ENCODE measurements around the gene ALK.

ALK gene

DNA sequence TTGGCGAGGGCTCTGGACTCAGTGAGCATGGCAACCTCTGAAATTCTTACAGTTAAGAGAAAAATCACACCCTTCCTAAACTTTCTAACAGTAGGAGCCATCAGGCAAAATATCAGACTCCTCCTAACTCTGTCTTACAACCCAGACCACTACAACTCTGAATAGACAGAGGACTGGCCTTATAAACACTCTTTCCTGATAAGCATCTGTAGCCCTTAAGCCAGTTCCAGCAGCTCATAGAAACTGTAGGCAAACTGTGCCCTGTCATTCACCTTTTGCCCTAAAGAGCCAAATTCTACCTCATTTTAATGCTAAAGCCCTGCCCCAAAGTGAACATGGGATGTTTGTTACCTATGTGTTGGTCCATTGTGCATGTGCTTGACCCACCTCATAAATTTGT lies 304.8 kb downstream of the ALK start:
- no peak for DNase-seq (ENCODE audit: extremely low spot score)
- POLR2A ChIA-PET, result no interaction called here
- TF ChIP-seq, protein P1, sequence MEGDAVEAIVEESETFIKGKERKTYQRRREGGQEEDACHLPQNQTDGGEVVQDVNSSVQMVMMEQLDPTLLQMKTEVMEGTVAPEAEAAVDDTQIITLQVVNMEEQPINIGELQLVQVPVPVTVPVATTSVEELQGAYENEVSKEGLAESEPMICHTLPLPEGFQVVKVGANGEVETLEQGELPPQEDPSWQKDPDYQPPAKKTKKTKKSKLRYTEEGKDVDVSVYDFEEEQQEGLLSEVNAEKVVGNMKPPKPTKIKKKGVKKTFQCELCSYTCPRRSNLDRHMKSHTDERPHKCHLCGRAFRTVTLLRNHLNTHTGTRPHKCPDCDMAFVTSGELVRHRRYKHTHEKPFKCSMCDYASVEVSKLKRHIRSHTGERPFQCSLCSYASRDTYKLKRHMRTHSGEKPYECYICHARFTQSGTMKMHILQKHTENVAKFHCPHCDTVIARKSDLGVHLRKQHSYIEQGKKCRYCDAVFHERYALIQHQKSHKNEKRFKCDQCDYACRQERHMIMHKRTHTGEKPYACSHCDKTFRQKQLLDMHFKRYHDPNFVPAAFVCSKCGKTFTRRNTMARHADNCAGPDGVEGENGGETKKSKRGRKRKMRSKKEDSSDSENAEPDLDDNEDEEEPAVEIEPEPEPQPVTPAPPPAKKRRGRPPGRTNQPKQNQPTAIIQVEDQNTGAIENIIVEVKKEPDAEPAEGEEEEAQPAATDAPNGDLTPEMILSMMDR (IDR thresholded peaks at IDR 0.05; ENCODE audit: control extremely low read depth, extremely low read depth, low read depth, missing control alignments), result no peak
- CTCF ChIA-PET, result no interaction called here

DNA sequence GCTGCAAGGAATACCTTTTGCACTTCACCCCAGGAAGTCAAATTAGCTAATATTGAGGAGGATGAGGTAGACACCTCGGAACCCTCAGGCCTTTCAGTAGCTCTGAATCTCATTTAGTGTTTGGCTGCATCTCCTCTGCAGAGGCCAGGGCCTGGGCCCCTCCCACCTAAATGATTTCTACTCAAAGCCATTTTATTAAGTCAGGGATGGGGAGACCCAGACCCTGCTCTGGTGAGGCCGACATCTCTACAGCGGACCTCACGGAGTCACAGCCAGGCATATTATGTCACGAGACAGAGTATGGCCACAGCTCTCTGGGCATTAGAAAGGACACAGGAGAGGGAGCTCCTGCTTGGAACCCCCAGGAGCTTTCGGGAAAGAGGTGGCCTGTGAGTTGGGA lies 305.5 kb downstream of the ALK start:
- no peak for DNase-seq (ENCODE audit: extremely low spot score)
- ChIA-PET POLR2A (no interaction called here), CTCF (no interaction called here)
- TF ChIP-seq, protein P1 (IDR thresholded peaks at IDR 0.05; ENCODE audit: control extremely low read depth, extremely low read depth, low read depth, missing control alignments), result no peak

DNA sequence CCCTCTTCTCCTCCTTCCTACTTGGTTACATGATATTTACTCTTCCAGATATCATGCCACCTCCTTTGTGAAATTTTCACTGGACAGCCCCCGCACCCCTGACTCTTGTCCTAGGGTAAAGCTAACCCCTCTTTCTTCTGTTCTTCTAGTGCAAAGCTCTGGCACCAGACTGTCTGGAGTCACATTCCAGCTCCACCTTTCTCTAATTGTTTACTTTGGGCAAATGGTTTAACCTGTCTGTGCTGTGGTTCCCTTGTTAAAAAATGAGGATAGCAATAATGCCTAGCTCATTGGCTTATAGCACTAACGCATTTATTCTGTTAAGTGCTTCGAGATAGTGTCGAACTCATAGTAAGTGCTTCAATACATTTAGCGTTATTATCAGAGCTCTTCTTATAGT lies 306.2 kb downstream of the ALK start:
- TF ChIP-seq, protein P1 (IDR thresholded peaks at IDR 0.05; ENCODE audit: control extremely low read depth, extremely low read depth, low read depth, missing control alignments), result no peak
- no peak for DNase-seq (ENCODE audit: extremely low spot score)
- ChIA-PET POLR2A (no interaction called here), CTCF (no interaction called here)

DNA sequence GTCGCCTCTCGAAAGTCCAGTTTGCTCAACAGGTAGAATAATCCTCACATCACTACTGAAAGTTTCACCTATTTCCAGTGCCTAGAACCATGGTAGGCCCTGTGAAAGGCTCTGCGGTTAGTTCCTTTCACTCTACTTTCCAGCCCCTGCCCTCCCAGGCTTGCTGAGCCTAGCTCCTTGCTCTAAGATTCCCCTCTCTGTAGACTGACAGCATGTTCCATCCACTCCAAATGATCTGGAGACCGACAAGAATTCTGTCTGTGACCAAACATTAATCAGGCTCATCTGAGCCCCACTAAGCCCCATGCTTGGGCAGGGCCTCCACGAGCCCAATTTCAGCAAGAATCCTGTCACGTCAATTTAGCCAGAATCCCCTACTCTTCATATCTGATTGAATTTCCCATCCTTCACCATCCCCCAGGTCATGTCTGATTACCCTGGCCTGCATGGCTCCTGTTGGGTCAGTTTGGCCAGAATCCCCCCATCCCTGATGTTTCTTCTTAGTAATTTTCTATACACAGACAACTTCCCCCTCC lies 307.0 kb downstream of the ALK start:
- no peak for DNase-seq (ENCODE audit: extremely low spot score)
- ChIA-PET POLR2A (no interaction called here), CTCF (interaction anchor here (1.0 to 1.1 kb wide), 2 partner anchors 11 to 16 kb away, joined by 3 to 4 read pairs; no protein-coding TSS in a partner anchor)
- TF ChIP-seq, protein P1 (IDR thresholded peaks at IDR 0.05; ENCODE audit: control extremely low read depth, extremely low read depth, low read depth, missing control alignments), result no peak

DNA sequence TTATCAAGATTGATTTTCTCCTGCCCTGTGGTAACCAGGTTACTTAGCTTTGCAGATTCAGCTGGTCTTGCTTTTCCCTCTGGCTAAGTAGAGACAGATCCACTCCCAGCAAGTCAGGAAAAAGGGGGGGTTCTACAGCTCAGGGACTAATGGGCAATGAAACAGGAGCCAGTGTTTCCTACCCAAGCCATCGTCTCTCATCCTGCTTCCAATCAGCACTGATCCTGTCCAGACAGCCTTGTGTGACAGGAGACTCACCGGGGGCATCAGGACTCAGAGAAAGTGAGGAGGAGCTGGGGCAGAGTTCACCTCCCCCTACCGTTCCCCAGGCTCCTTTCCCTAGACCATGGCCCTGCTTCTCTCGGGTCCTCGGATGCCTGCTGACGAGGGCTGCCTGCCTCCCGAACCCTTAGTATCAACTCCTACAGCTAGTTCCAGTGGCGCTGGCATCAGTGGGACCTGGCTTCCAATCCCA lies 307.6 kb downstream of the ALK start:
- CTCF ChIA-PET, result interaction anchor here (1.0 to 1.1 kb wide), 2 partner anchors 10 to 17 kb away, joined by 3 to 4 read pairs; no protein-coding TSS in a partner anchor
- TF ChIP-seq, protein P1 (IDR thresholded peaks at IDR 0.05; ENCODE audit: control extremely low read depth, extremely low read depth, low read depth, missing control alignments), result no peak
- POLR2A ChIA-PET, result no interaction called here
- DNase-seq (ENCODE audit: extremely low spot score), result no peak

DNA sequence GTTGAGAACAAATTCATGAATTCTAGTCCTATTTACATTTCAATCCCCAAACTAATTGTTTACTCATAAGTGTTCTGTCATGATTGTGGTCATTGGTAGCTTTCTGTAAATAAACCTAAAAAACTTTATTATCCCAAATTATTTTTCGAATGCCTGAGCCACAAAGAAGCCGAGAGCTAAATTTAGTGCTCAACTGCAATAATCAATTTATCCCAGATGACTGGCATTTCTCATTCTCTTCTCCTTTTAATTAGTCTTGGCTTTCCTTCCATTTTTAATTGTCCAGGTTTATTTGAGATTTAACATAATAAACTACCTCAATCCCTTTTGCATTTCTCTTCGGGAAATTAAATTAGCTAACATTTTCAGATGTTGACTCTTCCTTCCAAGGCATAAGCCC lies 308.3 kb downstream of the ALK start:
- TF ChIP-seq, protein P1 (IDR thresholded peaks at IDR 0.05; ENCODE audit: control extremely low read depth, extremely low read depth, low read depth, missing control alignments), result no peak
- CTCF ChIA-PET, result interaction anchor here (1.1 kb wide), 1 partner anchor 9 kb away, joined by 4 read pairs; no protein-coding TSS in a partner anchor

More for the DNA sequence above, 308.3 kb downstream of the ALK start:
- POLR2A ChIA-PET, result no interaction called here
- DNase-seq (ENCODE audit: extremely low spot score), result no peak

Measured in GM10248 (cell line).